HG03460 (cell line): ENCODE measurements around the gene HERPUD2.
"Not testable (repeated sequence)": the region's sequence is repeated elsewhere in the genome, so short reads cannot be mapped to it uniquely, and the experiment has no call there.

Experiments
- ATAC-seq: cut with Tn5 transposase; IDR thresholded peaks from one replicate; pipeline ENCODE4 v1.9.1; 2021; ENCODE audit not compliant: unreplicated experiment

The HERPUD2 gene

DNA sequence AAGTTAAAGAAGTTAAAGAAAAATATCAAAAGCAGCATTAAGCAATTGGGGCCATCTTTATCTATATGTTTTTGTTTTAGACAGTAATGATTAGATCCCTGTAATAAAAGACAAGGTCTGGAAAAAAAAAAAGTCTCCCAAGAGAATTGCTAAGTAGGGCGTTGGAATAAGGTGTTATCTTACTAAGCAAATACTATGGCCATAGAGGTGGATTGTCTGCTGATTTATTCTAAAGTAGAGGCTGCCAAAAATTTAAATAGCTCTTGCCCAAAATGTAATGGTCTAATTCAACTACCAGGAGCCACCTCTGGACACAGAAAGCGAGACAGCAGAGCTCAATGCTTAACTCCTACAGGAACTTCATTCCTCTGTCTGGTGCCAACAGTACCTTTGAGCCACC, 71.6 kb downstream of the HERPUD2 start:
- no peak for ATAC-seq

DNA sequence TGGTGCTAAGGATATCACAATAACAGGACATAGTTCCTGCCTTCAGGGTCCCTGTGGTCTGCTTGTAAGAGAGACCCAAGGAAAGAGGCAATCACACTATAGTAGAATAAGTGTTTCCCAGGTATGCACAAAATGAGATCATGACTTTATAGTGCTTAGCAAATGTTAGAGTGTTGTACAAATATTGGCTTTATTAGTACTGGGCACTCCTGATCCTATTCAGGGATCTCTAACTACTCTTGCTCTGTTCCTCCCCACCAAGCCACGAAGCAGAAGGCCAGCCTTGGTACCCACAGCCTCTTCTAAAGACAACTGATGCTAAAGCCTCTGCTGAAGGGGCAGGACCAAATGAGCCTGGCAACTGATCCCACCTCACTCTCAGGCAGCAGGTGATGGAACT, 75.1 kb downstream of the HERPUD2 start:
- no peak for ATAC-seq

GRCh38 chr7:35617041-35617440, 77.9 kb downstream of the HERPUD2 start:
- ATAC-seq, result no peak

GRCh38 chr7:35613150-35613549, 81.8 kb downstream of the HERPUD2 start:
- ATAC-seq, result no peak

- no peak for ATAC-seq
These were observed 89.2 kb downstream of the HERPUD2 start for GRCh38 chr7:35605760-35606159.

GRCh38 chr7:35604595-35604994, 90.3 kb downstream of the HERPUD2 start:
- no peak for ATAC-seq

DNA sequence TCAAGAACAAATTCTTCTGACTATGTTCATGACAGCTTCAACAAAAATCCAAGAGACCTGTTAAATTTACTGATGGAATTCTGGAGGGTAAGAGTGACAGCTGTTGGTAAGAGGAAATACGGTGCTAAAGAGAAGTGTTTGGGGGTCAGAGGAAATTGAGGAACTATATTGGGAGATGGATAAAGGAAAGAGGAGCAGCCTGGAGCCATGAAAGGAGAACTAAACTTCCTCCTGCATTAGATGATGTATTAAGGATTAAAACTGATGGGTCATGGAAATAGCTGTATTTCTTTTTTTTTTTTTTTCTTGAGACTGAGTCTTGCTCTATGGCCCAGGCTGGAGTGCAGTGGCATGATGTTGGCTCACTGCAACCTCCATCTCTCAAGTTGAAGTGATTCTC, 95.3 kb downstream of the HERPUD2 start:
- ATAC-seq, result no peak

DNA sequence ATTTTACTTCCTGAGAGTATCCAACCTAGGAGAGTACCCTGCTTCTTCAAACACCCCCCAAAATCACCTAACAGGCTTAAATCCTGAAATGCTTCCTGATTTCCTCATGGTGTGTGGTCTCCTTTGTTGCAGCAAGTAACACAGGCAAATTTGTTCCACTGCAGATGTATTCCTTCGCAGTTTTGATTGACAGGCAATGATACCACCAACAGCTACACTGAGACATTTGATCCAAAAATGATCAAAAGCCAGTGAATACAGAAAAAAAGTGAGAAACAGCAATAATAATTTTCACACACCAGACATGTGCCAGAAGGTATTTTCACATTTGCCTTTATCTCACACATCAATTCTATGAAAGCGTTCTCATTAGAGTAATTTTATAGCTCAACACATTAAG, 95.9 kb downstream of the HERPUD2 start:
- no peak for ATAC-seq

DNA sequence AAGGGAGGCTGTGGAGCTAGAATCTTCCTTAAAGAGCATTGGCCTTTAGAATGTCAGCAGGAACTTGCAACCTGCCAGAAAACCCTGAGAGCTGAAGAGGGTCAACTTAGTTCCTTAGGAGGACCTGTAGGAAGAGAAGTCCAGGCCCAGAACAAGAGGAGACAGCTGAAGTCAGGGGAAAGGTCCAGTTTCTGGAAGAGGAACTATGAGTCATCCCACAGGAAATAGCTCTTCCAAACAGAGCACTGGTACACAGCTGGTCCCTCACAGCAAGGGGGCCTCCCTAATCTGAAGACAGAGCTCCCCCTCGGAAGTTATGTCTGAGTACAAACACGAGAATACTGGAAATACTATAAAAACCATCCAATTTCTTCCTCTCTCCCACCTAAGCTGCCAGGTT, 98.9 kb downstream of the HERPUD2 start:
- ATAC-seq, result no peak

DNA sequence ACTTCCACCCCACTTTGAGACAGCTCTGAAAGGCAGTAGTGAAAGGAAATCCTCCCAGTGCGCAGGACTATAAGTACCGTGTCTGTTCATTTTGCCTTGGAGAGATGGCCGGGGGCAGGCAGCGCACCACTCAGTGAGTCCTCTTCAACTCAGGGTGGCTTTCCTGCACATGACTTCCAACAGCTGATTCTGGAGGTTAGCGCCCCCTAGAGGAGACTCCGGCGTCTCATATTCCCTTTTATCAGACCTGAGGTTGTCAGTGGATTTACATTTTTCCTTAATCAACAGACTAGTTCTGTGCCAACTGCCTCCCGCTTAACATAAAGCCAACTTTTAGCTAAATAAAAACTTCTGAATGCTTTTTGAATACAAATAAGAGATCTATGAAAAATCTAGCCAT, 101.0 kb downstream of the HERPUD2 start:
- ATAC-seq, result no peak

GRCh38 chr7:35588647-35589046, 106.3 kb downstream of the HERPUD2 start:
- ATAC-seq, result no peak

- ATAC-seq, result no peak
These were observed 109.9 kb downstream of the HERPUD2 start for GRCh38 chr7:35584990-35585389.

DNA sequence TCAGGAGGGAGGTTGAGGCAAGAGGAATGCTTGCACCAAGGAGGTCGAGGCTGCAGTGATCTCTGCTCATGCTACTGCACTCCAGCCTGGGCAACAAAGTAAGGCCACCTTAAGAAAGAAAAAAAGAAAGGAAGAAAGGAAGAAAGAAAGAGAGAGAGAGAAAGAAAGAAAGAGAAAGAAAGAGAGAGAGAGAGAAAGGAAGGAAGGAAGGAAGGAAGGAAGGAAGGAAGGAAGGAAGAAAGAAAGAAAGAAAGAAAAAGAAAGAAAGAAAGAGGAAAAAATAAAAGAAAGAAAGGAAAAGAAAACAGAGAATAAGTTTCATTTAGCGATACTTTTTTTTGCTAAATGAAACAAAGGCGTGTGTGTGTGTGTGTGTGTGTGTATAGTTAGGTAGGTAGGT, 110.4 kb downstream of the HERPUD2 start:
- not testable (repeated sequence) for ATAC-seq
